ENCODE data around the gene A1BG.
A peak's percentile ranks its signal among the peaks of the same experiment; 100 is the strongest.

A1BG gene

GRCh38 chr19:58397533-58398037 lies 44.3 kb upstream of the A1BG start:
- Histone ChIP-seq H2BK120ac (ENCODE audit: low read depth, low read length) (no peak overlapping the region), H3K14ac (ENCODE audit: low read length) (no peak overlapping the region), H2AFZ (ENCODE audit: low read length) (no peak overlapping the region), H3K79me1 (ENCODE audit: low read depth, low read length) (peaks cover 11% of the 10 kb centered on the region), H3K9me3 (replicated peaks in 1 of 2; ENCODE audit: control insufficient read depth in 2 of 2, insufficient read depth in 1 of 2, low read depth in 1 of 2, low read length in 2 of 2) (peaks cover 1 to 6% of the 10 kb centered on the region in 2 donors), H3K36me3 (replicated peaks in 1 of 2; ENCODE audit: control insufficient read depth in 2 of 2, insufficient read depth in 2 of 2, low read length in 2 of 2) (peaks cover 22 to 37% of the 10 kb centered on the region in 2 donors), H3K4me1 (ENCODE audit: control insufficient read depth in 2 of 2, insufficient read depth in 1 of 2, low read depth in 1 of 2, low read length in 2 of 2) (peaks cover 7 to 17% of the 10 kb centered on the region in 2 donors), H2BK5ac (ENCODE audit: low read length) (no peak overlapping the region), H3K27me3 (ENCODE audit: control insufficient read depth in 3 of 3, insufficient read depth in 3 of 3, low read depth in 1 of 3, low read length in 3 of 3) (peaks cover 0 to 22% (median 7%) of the 10 kb centered on the region in 3 experiments), H3K4ac (ENCODE audit: low read length) (no peak overlapping the region), H2BK12ac (ENCODE audit: low read length) (no peak overlapping the region), H4K91ac (ENCODE audit: low read depth, low read length, poor library complexity) (no peak overlapping the region), H4K8ac (ENCODE audit: low read depth, low read length) (no peak overlapping the region), H3K9ac (ENCODE audit: low read depth, low read length, poor library complexity) (no peak overlapping the region), H3K27ac (replicated peaks; ENCODE audit: low read length) (no peak overlapping the region), H3K4me2 (ENCODE audit: insufficient read depth, low read length, poor library complexity, severe bottlenecking) (no peak overlapping the region), H2AK5ac (ENCODE audit: low read depth, low read length) (peak overlapping the region; percentile 96), H3K4me3 (ENCODE audit: low read length in 2 of 2) (no peak overlapping the region), H3K23ac (ENCODE audit: low read depth, low read length, poor library complexity) (no peak overlapping the region), H3K18ac (ENCODE audit: low read length) (peak overlapping the region; percentile 57), H2BK15ac (ENCODE audit: low read length) (peak overlapping the region; percentile 49)
- DNase-seq (ENCODE audit: low spot score): no peak
- no CpG with 5 or more reads among the region's 7 CpGs for WGBS, 2 donors (ENCODE audit: extremely low coverage in 2 of 2, insufficient read length in 2 of 2, insufficient replicate concordance in 1 of 2)

DNA sequence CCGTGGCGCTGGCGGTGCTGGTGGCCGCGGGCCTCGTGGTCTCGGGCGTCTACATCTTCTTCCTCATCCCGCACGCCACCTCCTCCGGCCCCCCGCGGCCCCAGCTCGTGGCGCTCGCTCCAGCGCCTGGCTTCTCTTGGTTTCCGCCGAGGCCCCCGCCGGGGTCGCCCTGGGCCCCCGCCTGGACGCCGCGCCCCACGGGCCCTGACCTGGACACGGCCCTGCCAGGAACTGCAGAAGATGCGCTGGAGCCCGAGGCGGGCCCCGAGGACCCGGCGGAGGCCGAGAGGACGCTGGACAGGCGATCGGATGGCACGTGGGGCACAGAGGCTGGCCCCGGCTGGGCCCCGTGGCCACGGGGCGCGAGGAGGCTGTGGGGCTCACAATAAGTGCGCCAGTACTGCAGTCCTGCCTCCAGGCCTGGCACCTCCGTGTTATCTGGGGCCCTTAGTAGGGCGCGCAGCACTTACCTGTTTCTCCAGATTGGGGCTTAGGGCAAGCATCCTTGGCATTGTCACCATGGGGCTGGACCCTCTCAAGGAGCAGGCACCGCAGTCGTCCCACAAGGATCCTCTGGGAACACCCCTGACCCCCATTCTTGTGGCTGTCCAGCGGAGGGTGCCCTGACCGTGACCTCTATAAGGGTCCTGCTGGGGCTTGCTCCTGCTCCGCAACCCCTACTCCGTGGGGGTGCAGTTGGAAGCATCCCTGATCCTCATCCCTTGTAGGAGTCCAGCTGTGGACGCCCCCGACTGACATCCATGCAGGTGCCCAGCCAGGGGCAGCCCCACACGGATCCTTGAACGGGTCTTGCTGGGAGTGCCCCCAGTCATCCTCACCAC lies 43.6 kb upstream of the A1BG start:
- H4K91ac ChIP-seq (ENCODE audit: low read depth, low read length, poor library complexity): no peak overlapping the region
- H2BK120ac ChIP-seq (ENCODE audit: low read depth, low read length): no peak overlapping the region
- H3K4me3 ChIP-seq (ENCODE audit: low read length in 2 of 2): no peak overlapping the region
- peak overlapping the region; percentile 4 for H2BK12ac ChIP-seq (ENCODE audit: low read length)
- H4K8ac ChIP-seq (ENCODE audit: low read depth, low read length): no peak overlapping the region
- peaks cover 5 to 14% of the 10 kb centered on the region in 2 donors for H3K4me1 ChIP-seq (ENCODE audit: control insufficient read depth in 2 of 2, insufficient read depth in 1 of 2, low read depth in 1 of 2, low read length in 2 of 2)
- no peak overlapping the region for H3K4ac ChIP-seq (ENCODE audit: low read length)
- WGBS, 2 donors (ENCODE audit: extremely low coverage in 2 of 2, insufficient read length in 2 of 2, insufficient replicate concordance in 1 of 2): no CpG with 5 or more reads among the region's 58 CpGs
- no peak overlapping the region for H3K9ac ChIP-seq (ENCODE audit: low read depth, low read length, poor library complexity)
- H2AFZ ChIP-seq (ENCODE audit: low read length): no peak overlapping the region
- peaks cover 24 to 43% of the 10 kb centered on the region in 2 donors for H3K36me3 ChIP-seq (replicated peaks in 1 of 2; ENCODE audit: control insufficient read depth in 2 of 2, insufficient read depth in 2 of 2, low read length in 2 of 2)
- H3K4me2 ChIP-seq (ENCODE audit: insufficient read depth, low read length, poor library complexity, severe bottlenecking): peak overlapping the region; percentile 56
- H3K23ac ChIP-seq (ENCODE audit: low read depth, low read length, poor library complexity): peak overlapping the region; percentile 85
- peak overlapping the region; percentile 58 for H2BK15ac ChIP-seq (ENCODE audit: low read length)
- peak overlapping the region; percentile 96 for H2AK5ac ChIP-seq (ENCODE audit: low read depth, low read length)
- no peak for DNase-seq (ENCODE audit: low spot score)
- peaks cover 0 to 22% (median 7%) of the 10 kb centered on the region in 3 experiments for H3K27me3 ChIP-seq (ENCODE audit: control insufficient read depth in 3 of 3, insufficient read depth in 3 of 3, low read depth in 1 of 3, low read length in 3 of 3)
- peak overlapping the region; percentile 94 for H3K14ac ChIP-seq (ENCODE audit: low read length)
- peak overlapping the region; percentile 93 for H3K18ac ChIP-seq (ENCODE audit: low read length)
- no peak overlapping the region for H3K27ac ChIP-seq (replicated peaks; ENCODE audit: low read length)
- peaks cover 9% of the 10 kb centered on the region for H3K79me1 ChIP-seq (ENCODE audit: low read depth, low read length)
- H2BK5ac ChIP-seq (ENCODE audit: low read length): no peak overlapping the region
- peaks cover under 1 to 1% of the 10 kb centered on the region in 2 donors for H3K9me3 ChIP-seq (replicated peaks in 1 of 2; ENCODE audit: control insufficient read depth in 2 of 2, insufficient read depth in 1 of 2, low read depth in 1 of 2, low read length in 2 of 2)

DNA sequence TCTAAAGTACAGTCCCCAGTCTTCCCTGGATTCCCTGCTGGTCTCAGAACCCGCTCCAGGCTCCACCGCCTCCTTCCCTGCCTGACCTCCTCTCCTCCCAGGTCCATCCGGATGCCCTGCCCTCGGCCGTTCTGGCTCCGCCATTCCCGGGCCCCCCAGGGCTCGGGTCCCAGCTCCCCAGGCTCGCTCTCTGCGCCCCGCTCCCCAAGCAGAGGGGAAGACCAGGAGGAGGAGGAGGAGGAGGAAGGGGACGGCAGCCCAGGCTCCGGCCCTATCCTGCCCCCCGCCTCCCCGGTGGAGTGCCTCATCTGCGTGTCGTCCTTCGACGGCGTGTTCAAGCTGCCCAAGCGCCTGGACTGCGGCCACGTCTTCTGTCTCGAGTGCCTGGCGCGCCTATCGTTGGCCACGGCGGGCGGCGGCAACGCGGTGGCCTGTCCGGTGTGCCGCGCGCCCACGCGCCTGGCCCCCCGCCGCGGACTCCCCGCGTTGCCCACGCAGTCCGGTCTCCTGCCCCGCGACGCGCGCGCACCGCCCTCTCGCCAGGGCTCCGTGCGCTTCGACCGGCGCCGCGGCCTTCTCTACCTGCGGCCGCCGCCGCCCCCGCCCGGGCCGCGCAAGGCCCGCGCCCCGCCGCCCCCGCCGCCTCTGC lies 42.8 kb upstream of the A1BG start:
- Histone ChIP-seq H3K4me3 (ENCODE audit: low read length in 2 of 2) (peak overlapping the region in 1 of 2 donors; percentile 68), H3K23ac (ENCODE audit: low read depth, low read length, poor library complexity) (peak overlapping the region; percentile 85), H3K9me3 (replicated peaks in 1 of 2; ENCODE audit: control insufficient read depth in 2 of 2, insufficient read depth in 1 of 2, low read depth in 1 of 2, low read length in 2 of 2) (peaks cover 0 to 1% of the 10 kb centered on the region in 2 donors), H3K79me1 (ENCODE audit: low read depth, low read length) (peaks cover 6% of the 10 kb centered on the region), H4K91ac (ENCODE audit: low read depth, low read length, poor library complexity) (no peak overlapping the region), H3K36me3 (replicated peaks in 1 of 2; ENCODE audit: control insufficient read depth in 2 of 2, insufficient read depth in 2 of 2, low read length in 2 of 2) (peaks cover 26 to 51% of the 10 kb centered on the region in 2 donors), H3K14ac (ENCODE audit: low read length) (peak overlapping the region; percentile 82), H2AFZ (ENCODE audit: low read length) (no peak overlapping the region), H3K9ac (ENCODE audit: low read depth, low read length, poor library complexity) (peak overlapping the region; percentile 84), H2AK5ac (ENCODE audit: low read depth, low read length) (peak overlapping the region; percentile 93), H2BK12ac (ENCODE audit: low read length) (peak overlapping the region; percentile 58), H2BK120ac (ENCODE audit: low read depth, low read length) (peak overlapping the region; percentile 47), H3K4ac (ENCODE audit: low read length) (peak overlapping the region; percentile 93), H3K4me1 (ENCODE audit: control insufficient read depth in 2 of 2, insufficient read depth in 1 of 2, low read depth in 1 of 2, low read length in 2 of 2) (peaks cover 4 to 14% of the 10 kb centered on the region in 2 donors), H2BK15ac (ENCODE audit: low read length) (peak overlapping the region; percentile 93), H2BK5ac (ENCODE audit: low read length) (no peak overlapping the region), H4K8ac (ENCODE audit: low read depth, low read length) (peak overlapping the region; percentile 82), H3K18ac (ENCODE audit: low read length) (peak overlapping the region; percentile 98), H3K27me3 (ENCODE audit: control insufficient read depth in 3 of 3, insufficient read depth in 3 of 3, low read depth in 1 of 3, low read length in 3 of 3) (peaks cover 0 to 22% (median 7%) of the 10 kb centered on the region in 3 experiments), H3K4me2 (ENCODE audit: insufficient read depth, low read length, poor library complexity, severe bottlenecking) (peak overlapping the region; percentile 56), H3K27ac (replicated peaks; ENCODE audit: low read length) (no peak overlapping the region)
- no peak for DNase-seq (ENCODE audit: low spot score)
- no CpG with 5 or more reads among the region's 75 CpGs for WGBS, 2 donors (ENCODE audit: extremely low coverage in 2 of 2, insufficient read length in 2 of 2, insufficient replicate concordance in 1 of 2)
